ENCODE results near the gene C3orf20. TPM values are rescaled to one million over a fixed set of nuclear protein-coding genes. Genes with fewer than 3 reads are reported as not detected.

C3orf20 gene
- total RNA-seq, 4 donors from 2014 or later = 0.07 to 0.73 TPM; not detected in 2

DNA sequence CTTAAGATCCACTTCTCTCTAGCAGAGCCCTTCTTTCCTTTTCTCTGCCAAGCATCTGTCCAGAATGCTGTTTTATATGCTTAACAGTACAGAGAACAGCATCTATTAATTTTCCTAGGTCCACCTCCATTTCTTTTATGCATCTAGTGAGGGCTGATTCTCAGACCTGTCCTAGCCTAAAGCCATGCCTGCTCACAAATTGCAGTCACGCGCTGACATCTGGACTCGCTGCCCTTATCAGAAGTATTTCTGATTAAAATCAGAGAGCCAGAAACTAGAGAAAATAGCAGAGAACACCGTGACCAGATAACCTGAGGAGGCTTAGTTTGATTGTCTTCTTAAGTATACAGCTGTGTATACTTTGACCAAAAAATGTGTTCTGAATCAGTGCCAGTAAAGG, 1.9 kb downstream of the C3orf20 start:
- H3K4me1 ChIP-seq = no peaks in the 10 kb centered on the region
- TF ChIP-seq CTCF (IDR thresholded peaks at IDR 0.05) (no peak), POLR2A (IDR thresholded peaks at IDR 0.05) (no peak)
- DNase-seq = no peak
- no peaks in the 10 kb centered on the region for H3K27me3 ChIP-seq
- no peaks in the 10 kb centered on the region for H3K36me3 ChIP-seq
- intact Hi-C loops (cut with DNase I; ENCODE audit: low total_unique reads) = no loop called here
- no peak overlapping the region for H3K27ac ChIP-seq
- H3K9me3 ChIP-seq = no peaks in the 10 kb centered on the region
- H3K4me3 ChIP-seq = no peak overlapping the region

DNA sequence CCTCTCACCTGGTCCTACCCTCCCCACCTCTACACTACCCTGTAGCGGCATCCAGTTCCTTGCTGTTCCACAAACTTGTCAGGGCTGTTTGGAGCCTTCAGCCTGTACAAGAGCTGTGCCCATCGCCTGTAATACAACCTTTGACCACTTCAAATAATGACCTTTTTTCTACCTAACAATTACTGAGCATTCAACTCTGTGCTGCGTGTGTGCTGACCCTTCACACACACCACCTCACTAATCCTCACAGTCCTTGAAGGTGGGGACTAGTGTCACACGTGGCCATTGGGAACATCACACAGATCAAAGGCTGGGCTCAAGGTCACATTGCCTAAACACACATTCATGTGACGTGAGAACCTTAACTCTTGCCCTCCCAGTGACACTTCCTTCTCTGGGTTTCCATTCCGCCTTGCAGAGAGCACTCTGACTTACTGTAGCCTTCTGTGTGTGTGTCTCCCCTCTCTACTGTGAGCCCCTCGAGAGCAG, 3.1 kb downstream of the C3orf20 start:
- H3K27ac ChIP-seq = no peak overlapping the region
- H3K9me3 ChIP-seq = no peaks in the 10 kb centered on the region
- no peak for TF ChIP-seq POLR2A (IDR thresholded peaks at IDR 0.05)
- no peak for TF ChIP-seq CTCF (IDR thresholded peaks at IDR 0.05)
- H3K27me3 ChIP-seq = no peaks in the 10 kb centered on the region
- DNase-seq = no peak
- no peak overlapping the region for H3K4me3 ChIP-seq
- H3K36me3 ChIP-seq = no peaks in the 10 kb centered on the region
- intact Hi-C loops (cut with DNase I; ENCODE audit: low total_unique reads) = no loop called here
- H3K4me1 ChIP-seq = no peaks in the 10 kb centered on the region

DNA sequence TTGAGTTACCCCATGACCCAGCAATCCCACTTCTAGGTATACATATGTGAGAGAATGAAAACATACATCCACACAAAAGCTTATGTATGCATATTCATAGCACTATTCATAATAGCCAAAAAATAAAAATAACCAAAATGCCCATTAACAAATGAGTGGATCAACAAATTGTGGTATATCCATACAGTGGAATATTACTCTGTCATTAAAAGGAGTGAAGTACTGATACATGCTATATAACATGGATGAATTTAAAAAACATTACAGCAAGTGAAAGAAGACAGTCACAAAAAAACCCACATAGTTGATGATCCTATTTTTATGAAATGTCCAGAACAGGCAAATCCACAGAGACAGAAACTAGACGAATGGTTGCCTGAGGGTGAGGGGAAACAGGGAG, 5.2 kb downstream of the C3orf20 start:
- H3K36me3 ChIP-seq = no peaks in the 10 kb centered on the region
- no peaks in the 10 kb centered on the region for H3K4me1 ChIP-seq
- H3K27me3 ChIP-seq = no peaks in the 10 kb centered on the region
- TF ChIP-seq CTCF (IDR thresholded peaks at IDR 0.05) (no peak), POLR2A (IDR thresholded peaks at IDR 0.05) (no peak)
- no peak for DNase-seq
- intact Hi-C loops (cut with DNase I; ENCODE audit: low total_unique reads) = loop anchor here (10.0 kb wide), 1 partner anchor 105 kb away; no protein-coding TSS in a partner anchor
- no peaks in the 10 kb centered on the region for H3K9me3 ChIP-seq
- H3K4me3 ChIP-seq = no peak overlapping the region
- H3K27ac ChIP-seq = no peak overlapping the region

DNA sequence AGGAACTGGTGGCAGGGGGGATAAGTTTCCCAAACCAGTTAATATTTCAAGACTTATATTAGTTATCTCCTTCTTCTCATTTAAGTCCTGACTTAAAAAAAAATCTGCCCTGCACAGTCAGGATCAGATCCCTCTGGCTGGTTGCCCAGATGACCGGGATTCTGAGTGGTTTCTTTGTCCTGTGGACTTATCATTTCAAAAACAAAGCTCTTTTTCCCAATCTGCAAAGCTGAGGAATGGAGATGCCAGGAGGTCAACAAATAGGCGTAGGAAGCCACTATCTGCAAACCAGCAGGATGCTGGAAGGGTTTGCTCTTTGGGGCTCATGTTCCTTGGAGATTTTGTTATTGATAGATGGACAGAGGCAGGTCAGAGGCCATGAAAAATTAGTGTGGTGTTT, 5.8 kb downstream of the C3orf20 start:
- no peak overlapping the region for H3K27ac ChIP-seq
- H3K4me3 ChIP-seq = no peak overlapping the region
- no peaks in the 10 kb centered on the region for H3K9me3 ChIP-seq
- no peaks in the 10 kb centered on the region for H3K4me1 ChIP-seq
- TF ChIP-seq POLR2A (IDR thresholded peaks at IDR 0.05) = no peak
- no peak for TF ChIP-seq CTCF (IDR thresholded peaks at IDR 0.05)
- intact Hi-C loops (cut with DNase I; ENCODE audit: low total_unique reads) = loop anchor here (10.0 kb wide), 1 partner anchor 104 kb away; no protein-coding TSS in a partner anchor
- no peaks in the 10 kb centered on the region for H3K27me3 ChIP-seq
- no peaks in the 10 kb centered on the region for H3K36me3 ChIP-seq
- no peak for DNase-seq

- DNase-seq = no peak
- Histone ChIP-seq H3K36me3 (no peaks in the 10 kb centered on the region), H3K4me1 (no peaks in the 10 kb centered on the region), H3K9me3 (no peaks in the 10 kb centered on the region), H3K27me3 (no peaks in the 10 kb centered on the region), H3K27ac (no peak overlapping the region), H3K4me3 (no peak overlapping the region)
- intact Hi-C loops (cut with DNase I; ENCODE audit: low total_unique reads) = loop anchor here (10.0 kb wide), 1 partner anchor 100 kb away; no protein-coding TSS in a partner anchor
- TF ChIP-seq CTCF (IDR thresholded peaks at IDR 0.05) = no peak
- no peak for TF ChIP-seq POLR2A (IDR thresholded peaks at IDR 0.05)
Measured at GRCh38 chr3:14684447-14684846, 9.5 kb downstream of the C3orf20 start.
